DMS153 treated with DMSO at 0.1 percent for 48 hours (cell line): ENCODE results near the gene CDK6.
"Not testable (repeated sequence)": the region's sequence is repeated elsewhere in the genome, so short reads cannot be mapped to it uniquely, and the experiment has no call there.

ENCODE experiments used
- DNase-seq: peaks from one replicate; lab custom pipeline; 2025; ENCODE audit not compliant: unreplicated experiment; lab: John Stamatoyannopoulos, UW

Gene CDK6

GRCh38 chr7:92763636-92764423, 72.5 kb downstream of the CDK6 start:
- DNase-seq = no peak

- no peak for DNase-seq
Observed at GRCh38 chr7:92762851-92763250, 73.5 kb downstream of the CDK6 start.

DNA sequence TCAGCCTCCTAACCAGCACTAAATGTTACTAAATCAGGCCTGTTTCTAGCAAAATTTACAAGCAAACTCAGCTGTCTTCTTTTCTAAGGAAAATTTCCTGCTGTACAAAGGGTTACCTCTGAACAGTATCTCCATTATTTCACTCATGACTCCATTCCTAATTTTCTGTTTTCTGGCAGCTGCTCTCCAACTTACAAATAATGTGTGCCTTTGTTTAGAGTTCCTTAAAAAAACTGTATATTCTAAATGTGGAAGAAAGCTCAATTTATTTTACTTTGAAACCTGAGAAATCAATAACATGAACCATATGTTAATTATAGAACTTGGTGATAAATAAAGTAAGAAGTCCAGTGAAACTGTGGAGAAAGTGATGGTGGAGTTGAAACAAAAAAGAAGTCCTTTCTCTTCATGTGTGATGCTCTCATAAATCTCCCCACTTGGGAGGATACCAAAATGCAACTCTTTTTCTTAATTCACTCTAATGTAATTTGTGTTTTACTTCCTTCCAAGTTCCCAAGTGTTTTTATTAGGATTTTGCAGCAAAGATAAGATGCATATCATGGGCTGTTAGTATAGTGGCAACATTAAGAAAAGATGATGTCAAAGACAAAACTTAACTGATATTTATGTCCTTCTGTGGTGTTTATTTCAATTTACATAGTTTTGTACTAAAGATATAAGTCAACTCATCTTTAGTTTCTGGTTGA, 74.8 kb downstream of the CDK6 start:
- no peak for DNase-seq

DNA sequence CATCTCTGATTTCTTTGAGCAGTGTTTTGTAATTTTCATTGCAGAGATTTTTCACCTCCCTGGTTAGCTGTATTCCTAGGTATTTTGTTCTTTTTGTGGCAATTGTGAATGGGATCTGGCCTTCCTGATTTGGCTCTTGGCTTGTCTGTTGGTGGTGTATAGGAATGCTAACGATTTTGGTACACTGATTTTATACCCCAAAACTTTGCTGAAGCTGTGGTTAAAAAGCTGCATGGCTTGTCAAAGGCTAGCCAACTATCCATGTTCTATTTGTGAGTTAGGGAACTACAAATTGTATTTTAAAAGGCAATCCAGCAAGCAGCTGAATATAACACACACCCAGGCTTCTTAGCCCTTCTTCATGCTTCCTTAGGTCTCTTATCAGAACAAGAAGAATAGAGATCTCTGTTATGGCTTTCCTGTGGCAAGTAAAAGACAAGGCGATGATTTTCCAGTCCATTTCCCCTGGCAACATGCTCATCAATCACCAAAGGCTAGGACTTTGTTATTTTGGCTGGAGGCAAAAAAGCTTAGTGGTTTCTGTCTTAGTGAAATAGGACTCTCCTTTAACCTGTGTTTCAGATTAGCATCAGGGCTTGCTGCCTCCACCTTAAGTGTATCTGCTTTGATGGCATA, 77.5 kb downstream of the CDK6 start:
- no peak for DNase-seq

DNA sequence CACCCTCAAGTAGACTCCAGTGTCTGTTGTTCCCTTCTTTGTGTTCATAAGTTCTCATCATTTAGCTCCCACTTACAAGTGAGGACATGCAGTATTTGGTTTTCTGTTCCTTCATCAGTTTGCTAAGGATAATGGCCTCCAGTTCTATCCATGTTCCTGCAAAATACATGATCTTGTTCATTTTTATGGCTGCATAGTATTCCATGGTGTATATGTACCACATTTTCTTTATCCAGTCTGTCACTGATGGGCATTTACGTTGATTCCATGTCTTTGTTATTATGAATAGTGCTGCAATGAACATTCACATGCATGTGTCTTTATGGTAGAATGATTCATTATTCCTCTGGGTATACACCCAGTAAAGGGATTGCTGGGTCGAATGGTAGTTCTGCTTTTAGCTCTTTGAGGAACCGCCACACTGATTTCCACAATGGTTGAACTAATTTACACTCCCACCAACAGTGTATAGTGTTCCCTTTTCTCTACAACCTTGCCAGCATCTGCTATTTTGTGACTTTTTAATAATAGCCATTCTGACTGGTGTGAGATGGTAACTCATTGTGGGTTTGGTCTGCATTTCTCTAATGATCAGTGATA, 79.0 kb downstream of the CDK6 start:
- DNase-seq = not testable (repeated sequence)

GRCh38 chr7:92755680-92756079, 80.7 kb downstream of the CDK6 start:
- DNase-seq = no peak

DNA sequence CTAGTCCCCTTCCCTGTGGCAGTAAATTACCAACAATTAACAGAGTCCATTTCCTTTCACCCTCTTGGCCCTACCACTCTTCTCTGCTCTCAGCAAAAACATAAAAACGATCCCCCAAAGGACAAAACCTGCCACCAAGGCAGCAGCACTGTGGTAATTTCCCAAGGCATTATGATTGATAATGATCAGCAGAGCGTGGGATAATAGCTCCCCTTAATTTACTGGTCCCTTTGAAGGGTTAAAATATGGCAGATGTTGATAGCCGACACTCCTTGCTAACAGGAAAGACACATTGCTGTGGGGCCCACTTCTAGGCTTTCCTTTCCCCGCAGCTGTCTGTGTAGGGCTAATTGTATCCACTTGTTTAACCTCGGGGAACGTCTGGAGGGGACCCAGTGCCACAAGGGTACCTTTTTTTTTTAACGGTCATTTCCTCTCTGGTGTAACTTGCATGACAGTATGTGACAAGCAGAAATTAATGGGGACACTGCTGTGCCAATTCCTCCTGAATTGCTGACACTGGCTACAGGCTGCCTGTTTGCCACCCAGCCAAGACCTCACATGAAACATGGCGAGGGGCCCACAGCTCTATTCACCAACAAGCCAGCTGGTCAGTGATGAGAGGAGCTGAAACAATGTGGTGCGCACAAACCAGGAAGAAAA, 81.3 kb downstream of the CDK6 start:
- DNase-seq = no peak

- DNase-seq = no peak
Observed at GRCh38 chr7:92753614-92754013, 82.8 kb downstream of the CDK6 start.

DNA sequence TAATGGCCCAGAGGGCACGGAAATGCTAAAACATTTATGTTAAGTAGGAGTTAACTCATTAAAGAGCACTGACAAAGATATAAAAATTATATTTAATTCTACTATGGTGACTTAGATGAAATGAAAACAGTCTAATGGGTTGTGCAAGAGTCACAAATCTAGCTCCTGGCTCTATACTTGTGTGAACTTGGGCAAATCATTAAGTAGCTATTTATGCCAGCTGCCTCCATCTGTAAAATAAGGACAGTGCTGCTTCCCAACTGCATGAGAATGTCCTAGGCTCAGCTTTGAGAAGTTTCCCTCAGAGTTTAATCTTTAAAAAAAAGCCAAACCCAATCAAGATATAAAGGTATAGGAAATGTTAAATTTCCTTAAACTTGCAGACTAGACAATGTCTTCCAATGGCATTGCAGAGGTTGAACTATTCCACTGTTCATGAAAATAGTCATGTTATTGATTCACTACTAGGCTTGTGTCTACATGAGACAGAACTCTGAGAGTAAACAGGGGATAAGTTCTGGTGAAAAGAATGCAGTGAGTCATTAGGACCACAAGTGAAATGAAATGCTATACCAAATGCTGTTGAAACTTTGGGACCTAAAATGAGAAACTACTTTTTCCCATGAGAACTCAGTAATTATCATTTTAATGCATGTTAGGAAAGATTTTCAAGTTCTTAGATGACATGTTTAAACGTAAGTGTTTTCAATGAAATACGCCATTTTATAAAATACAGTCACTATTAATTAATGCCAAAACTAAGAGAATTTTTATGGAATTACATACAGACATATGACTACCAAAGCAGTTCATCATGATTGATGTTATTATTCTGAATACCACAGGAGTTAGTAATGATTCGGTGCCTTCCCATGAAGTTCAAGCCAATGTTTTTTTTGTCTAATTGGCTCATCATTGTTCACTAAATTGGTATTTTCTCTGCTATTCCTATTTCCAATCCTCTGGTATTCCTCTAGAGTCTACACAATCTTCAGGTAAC, 84.2 kb downstream of the CDK6 start:
- no peak for DNase-seq

DNA sequence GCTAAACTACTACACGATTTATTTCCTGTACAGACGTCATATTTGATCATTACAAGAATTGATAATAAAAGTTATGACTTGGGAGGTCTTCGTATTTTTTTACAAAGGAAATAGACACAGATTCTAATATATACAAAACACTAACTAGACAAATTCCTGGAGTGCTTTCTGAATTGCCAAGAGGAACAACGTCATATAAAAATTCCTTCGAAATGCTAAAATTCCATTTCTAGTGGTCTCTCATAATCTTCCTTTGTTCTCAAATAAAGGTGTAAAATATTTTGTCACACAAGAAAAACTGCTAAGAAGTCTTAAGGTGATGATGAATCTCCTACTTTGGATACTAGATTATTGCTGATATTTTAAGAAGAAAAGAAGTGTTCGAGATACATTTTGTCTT, 85.4 kb downstream of the CDK6 start:
- no peak for DNase-seq

- DNase-seq = no peak
Observed at GRCh38 chr7:92750447-92750839, 85.9 kb downstream of the CDK6 start.

DNA sequence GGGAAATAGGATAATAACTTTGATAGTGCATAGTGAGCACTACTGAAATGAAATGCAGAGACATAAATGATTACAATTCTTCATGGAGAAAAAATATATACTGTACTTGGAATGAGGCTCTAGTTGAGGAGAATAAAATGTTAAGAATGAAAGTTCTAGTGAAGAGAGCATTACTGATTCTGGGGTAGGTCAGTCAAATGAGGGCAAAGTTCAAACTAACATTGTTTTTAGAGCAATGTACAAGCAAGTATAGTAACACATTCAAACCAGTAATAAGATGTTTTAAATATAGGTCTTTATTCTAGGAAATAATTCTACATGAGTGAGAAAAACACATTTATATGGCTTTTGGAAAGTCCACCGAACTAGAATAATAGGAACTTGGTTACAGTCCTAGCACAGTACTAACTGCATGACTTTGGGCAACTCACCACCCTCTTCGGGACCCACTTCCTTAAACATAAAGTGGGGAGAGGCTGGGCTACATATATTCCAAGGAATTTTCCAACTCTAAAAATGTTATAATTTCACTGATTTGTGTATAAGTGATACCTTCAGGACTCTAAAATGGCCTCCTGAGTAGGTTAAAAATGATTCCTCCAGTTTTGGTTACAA, 86.4 kb downstream of the CDK6 start:
- DNase-seq = no peak

GRCh38 chr7:92749327-92749755, 87.0 kb downstream of the CDK6 start:
- DNase-seq = no peak

DNA sequence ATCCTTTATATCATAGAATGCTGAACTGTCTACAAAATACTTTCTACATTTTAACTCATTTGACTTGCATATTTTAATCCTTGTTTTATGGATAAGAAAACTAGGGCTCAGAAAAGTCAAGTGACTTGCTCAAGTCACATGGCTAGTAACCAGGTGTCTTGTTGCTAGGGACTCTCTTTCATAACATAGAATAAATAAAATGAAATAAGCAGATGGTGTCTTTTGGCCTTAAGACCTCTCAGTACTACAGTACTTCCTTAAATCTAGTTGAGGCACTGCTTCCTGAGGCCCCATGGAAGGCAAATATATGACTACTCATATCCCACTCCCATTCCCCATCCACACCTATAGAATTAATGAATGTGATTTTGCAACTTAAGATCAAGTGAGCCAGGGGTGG, 87.9 kb downstream of the CDK6 start:
- DNase-seq = no peak

DNA sequence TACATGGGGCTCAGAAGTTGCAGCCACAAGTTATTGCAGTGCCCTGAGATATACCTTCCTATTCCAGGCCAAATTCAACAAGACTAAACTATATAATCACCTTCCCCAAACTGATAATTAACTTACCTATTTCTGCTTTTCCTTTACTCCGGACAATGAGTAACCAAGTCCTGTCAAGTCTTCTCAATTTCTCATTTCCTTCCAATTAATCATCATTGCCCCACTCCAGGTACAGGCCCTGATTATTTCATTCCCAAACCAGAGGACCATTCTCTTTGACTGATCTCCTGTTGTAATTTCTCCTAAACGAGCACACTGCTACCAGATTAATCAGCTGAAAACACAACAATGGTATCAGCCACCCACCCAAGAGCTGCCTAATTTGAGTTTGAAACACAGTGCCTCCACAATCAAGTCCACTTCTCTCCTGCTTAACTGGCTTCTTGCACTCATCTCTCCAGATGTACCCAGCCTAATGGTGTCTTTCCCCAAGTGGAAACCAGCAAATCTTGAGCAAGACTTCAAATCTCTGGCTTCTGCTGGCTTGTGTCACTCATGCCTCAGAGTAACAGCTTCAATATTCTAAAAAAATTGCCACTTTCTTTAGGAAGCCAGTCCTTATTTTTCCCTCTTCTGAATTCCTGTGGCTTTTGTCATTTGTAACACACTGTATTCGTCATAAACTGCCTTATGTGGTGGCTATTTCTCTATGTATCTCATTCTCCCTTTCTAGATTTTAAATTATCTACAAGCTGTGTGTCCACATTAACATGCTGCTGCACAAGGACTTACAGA, 89.1 kb downstream of the CDK6 start:
- no peak for DNase-seq

DNA sequence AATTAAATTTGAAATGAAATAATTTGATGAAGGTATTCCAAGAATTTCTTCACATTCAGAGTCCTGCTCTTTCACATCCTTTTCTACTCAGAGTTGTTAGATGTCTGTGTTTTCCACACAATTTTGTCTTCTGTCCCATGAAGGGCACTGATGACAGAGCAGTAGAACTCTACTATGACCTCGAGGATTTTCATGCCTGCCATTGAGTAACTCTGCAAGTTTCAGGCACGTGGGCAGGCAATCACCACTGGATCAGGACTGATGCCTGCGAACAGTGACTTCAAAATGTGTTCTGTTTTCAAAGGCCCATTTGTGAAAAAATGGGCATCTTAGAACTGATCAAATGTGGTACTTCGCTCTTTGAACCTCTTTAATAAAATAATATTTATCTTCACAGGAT, 91.1 kb downstream of the CDK6 start:
- DNase-seq = no peak

GRCh38 chr7:92744180-92744579, 92.2 kb downstream of the CDK6 start:
- DNase-seq = not testable (repeated sequence)

- no peak for DNase-seq
Observed at GRCh38 chr7:92742186-92742585, 94.2 kb downstream of the CDK6 start.

- DNase-seq = no peak
Observed at GRCh38 chr7:92740700-92741126, 95.7 kb downstream of the CDK6 start.
